Esophagus squamous epithelium (tissue), 5 donors: ENCODE data around the gene MTRFR. TPM values are rescaled to one million over a fixed set of nuclear protein-coding genes. Genes with fewer than 3 reads are reported as not detected.
A peak's percentile ranks its signal among the peaks of the same experiment; 100 is the strongest.
"Not testable (repeated sequence)": the region's sequence is repeated elsewhere in the genome, so short reads cannot be mapped to it uniquely, and the experiment has no call there.

Experiments
- DNase-seq: peaks from one replicate; lab custom pipeline; 2025; lab: John Stamatoyannopoulos, UW
- H3K27ac ChIP-seq, 4 donors: fragments of 200-600 bp; sonication (generic); one replicate each; pipeline ENCODE4 v1.5.1; 2016 to 2019; ENCODE audit warnings: mild to moderate bottlenecking in 1 of 4
- H3K27me3 ChIP-seq, 4 donors: fragments of 200-600 bp; sonication (generic); 1 replicate in 3 of 4; 2 replicates in 1 of 4; pipeline versions ENCODE4 v1.5.1 to v1.6.0; 2017 to 2021; ENCODE audit warnings: antibody characterized with exemption in 1 of 4
- H3K36me3 ChIP-seq, 3 donors: fragments of 200-600 bp; sonication (generic); one replicate each; pipeline ENCODE4 v1.5.1; 2016 to 2019
- H3K4me1 ChIP-seq, 3 donors: fragments of 200-600 bp; sonication (generic); one replicate each; pipeline ENCODE4 v1.5.1; 2017 to 2019
- H3K4me3 ChIP-seq, 4 donors: fragments of 200-600 bp; sonication (generic); 1 replicate in 3 of 4; 2 replicates in 1 of 4; pipeline ENCODE4 v1.5.1; 2016 to 2019; ENCODE audit warnings: mild to moderate bottlenecking in 2 of 4, moderate library complexity in 1 of 4
- H3K9me3 ChIP-seq, 3 donors: fragments of 200-600 bp; sonication (generic); one replicate each; pipeline ENCODE4 v1.5.1; 2016 to 2019
- POLR2A ChIP-seq, 4 donors: fragments of 450-650 bp; IDR thresholded peaks; one replicate each; pipeline ENCODE4 v1.6.1; 2017; ENCODE audit warnings: antibody characterized with exemption in 4 of 4, mild to moderate bottlenecking in 4 of 4, moderate library complexity in 3 of 4
- WGBS, 2 donors: methylation state at CpG; one replicate each; pipeline ENCODE4 v1.1.5; 2018; 5-methylcytosine and 5-hydroxymethylcytosine counted together
- intact Hi-C: fragments of 100-400 bp; cut with DNase I; formaldehyde crosslinking; loops from one replicate; pipeline ENCODE4 v1.15.0; 2022
- total RNA-seq, 4 donors: library from RNA; depleted of rRNA; stranded (reverse); fragments of >200 nt; gene quantifications; one replicate each; pipeline ENCODE4 v1.1.0, GENCODE V29; 2016
- TF ChIP-seq, protein P1 (sequence below), 6 experiments: fragments of 450-650 bp in 4 of 6; fragments of 200-600 bp in 2 of 6; sonication (generic) in 2 of 6; IDR thresholded peaks; one replicate each; pipeline ENCODE4 v1.5.1; 2016 to 2019; ENCODE audit warnings: antibody characterized with exemption in 6 of 6, mild to moderate bottlenecking in 4 of 6, moderate library complexity in 4 of 6
- donor health status: DM: yes; HTN: yes; CAD: no.

The MTRFR gene
- 10 to 100 TPM in 1 of 4 donors, 1 to 10 TPM in 3; 5.3 to 11.4 (median 7.2) TPM for total RNA-seq

- Histone ChIP-seq H3K27ac (peak within 1 kb of the TSS; percentile 89 to 97 (median 95)), H3K27me3 (no peaks in the 10 kb centered on the region), H3K36me3 (peaks cover 0 to 17% (median 0%) of the 10 kb centered on the region in 3 donors), H3K4me3 (peak within 1 kb of the TSS; percentile 74 to 99 (median 78)), H3K4me1 (peaks cover 10 to 68% (median 13%) of the 10 kb centered on the region in 3 donors), H3K9me3 (no peaks in the 10 kb centered on the region)
- TF ChIP-seq POLR2A (IDR thresholded peaks at IDR 0.05): peak in 3 of 4 donors; percentile 40 to 95 (median 94)
- TF ChIP-seq, protein P1, sequence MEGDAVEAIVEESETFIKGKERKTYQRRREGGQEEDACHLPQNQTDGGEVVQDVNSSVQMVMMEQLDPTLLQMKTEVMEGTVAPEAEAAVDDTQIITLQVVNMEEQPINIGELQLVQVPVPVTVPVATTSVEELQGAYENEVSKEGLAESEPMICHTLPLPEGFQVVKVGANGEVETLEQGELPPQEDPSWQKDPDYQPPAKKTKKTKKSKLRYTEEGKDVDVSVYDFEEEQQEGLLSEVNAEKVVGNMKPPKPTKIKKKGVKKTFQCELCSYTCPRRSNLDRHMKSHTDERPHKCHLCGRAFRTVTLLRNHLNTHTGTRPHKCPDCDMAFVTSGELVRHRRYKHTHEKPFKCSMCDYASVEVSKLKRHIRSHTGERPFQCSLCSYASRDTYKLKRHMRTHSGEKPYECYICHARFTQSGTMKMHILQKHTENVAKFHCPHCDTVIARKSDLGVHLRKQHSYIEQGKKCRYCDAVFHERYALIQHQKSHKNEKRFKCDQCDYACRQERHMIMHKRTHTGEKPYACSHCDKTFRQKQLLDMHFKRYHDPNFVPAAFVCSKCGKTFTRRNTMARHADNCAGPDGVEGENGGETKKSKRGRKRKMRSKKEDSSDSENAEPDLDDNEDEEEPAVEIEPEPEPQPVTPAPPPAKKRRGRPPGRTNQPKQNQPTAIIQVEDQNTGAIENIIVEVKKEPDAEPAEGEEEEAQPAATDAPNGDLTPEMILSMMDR (IDR thresholded peaks at IDR 0.05): peak in 2 of 6 experiments; percentile 16 to 28
- intact Hi-C loops: no loop called here
- WGBS, 2 donors: 0% methylated on average over 18 to 36 of the region's 66 CpGs
- peak; percentile 95 for DNase-seq
These were observed at the start of gene MTRFR, which contains the start of gene MPHOSPH9 for GRCh38 chr12:123232807-123233504. Gene MTRFR, plus strand, starts transcription at chr12:123233436. Its CDS starts 20,239 bp downstream, at chr12:123253675. Gene MPHOSPH9, minus strand, starts transcription at chr12:123233141. Its CDS starts 2,777 bp downstream, at chr12:123230364.

GRCh38 chr12:123187637-123188036, 45.6 kb upstream of the MTRFR start:
- intact Hi-C loops: no loop called here
- Histone ChIP-seq H3K4me1 (no peaks in the 10 kb centered on the region), H3K36me3 (peaks cover 0 to 77% (median 0%) of the 10 kb centered on the region in 3 donors), H3K4me3 (no peak overlapping the region), H3K27me3 (no peaks in the 10 kb centered on the region), H3K27ac (no peak overlapping the region), H3K9me3 (no peaks in the 10 kb centered on the region)
- 85 to 87% methylated on average over 6 of the region's 6 CpGs for WGBS, 2 donors
- TF ChIP-seq, protein P1 (IDR thresholded peaks at IDR 0.05): no peak
- DNase-seq: no peak

DNA sequence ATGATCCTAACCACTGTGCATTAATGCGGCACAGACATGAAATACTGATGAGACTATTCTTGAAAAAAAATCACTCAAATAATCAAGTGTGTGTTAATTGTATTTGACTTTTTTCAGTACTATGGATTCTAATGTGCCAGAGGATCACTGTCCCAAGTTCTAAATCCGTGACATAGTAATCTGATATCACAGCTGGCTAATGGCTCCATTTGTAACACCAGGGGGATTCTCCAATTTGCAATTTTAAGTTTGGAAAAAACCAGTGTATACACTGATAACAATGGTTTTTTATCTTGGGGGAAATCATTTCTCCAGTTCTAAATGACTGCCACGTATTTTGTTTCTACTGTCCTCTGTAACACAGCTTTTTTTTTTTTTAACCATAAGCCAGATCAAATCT, 33.3 kb upstream of the MTRFR start:
- no peak overlapping the region for H3K4me3 ChIP-seq
- TF ChIP-seq, protein P1 (IDR thresholded peaks at IDR 0.05): no peak
- no peak for TF ChIP-seq POLR2A (IDR thresholded peaks at IDR 0.05)
- 85 to 94% methylated on average over 3 of the region's 3 CpGs for whole genome bisulfite sequencing, 2 donors
- H3K27me3 ChIP-seq: no peaks in the 10 kb centered on the region
- no peaks in the 10 kb centered on the region for H3K4me1 ChIP-seq
- H3K9me3 ChIP-seq: no peaks in the 10 kb centered on the region
- H3K36me3 ChIP-seq: peaks cover 0 to 76% (median 0%) of the 10 kb centered on the region in 3 donors
- intact Hi-C loops: no loop called here
- no peak for DNase-seq
- H3K27ac ChIP-seq: no peak overlapping the region

- Histone ChIP-seq H3K27me3 (no peaks in the 10 kb centered on the region), H3K36me3 (peaks cover 0 to 71% (median 0%) of the 10 kb centered on the region in 3 donors), H3K4me1 (no peaks in the 10 kb centered on the region), H3K9me3 (no peaks in the 10 kb centered on the region), H3K27ac (no peak overlapping the region), H3K4me3 (no peak overlapping the region)
- TF ChIP-seq, protein P1 (IDR thresholded peaks at IDR 0.05): no peak
- no peak for TF ChIP-seq POLR2A (IDR thresholded peaks at IDR 0.05)
- no peak for DNase-seq
- WGBS, 2 donors: 83 to 91% methylated on average over 7 of the region's 7 CpGs
- intact Hi-C loops: no loop called here
These were observed 32.8 kb upstream of the MTRFR start for GRCh38 chr12:123200414-123200813.

DNA sequence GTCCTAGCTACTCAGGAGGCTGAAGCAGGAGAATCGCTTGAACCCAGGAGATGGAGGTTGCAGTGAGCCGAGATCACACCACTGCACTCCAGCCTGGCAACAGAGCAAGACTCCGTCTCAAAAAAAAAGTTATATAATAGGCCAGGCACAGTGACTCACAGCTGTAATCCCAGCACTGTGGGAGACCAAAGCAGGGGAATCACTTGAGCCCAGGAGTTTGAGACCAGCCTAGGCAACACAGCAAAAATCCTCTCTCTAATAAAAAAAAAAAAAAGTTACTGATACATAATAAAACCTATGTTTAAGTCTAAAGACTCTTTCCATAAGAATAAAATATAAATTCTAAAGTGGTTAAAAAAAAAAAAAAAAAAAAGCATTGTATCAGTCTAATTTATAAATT, 26.4 kb upstream of the MTRFR start:
- H3K27ac ChIP-seq, H3K27me3 ChIP-seq, H3K4me3 ChIP-seq, DNase-seq, H3K9me3 ChIP-seq, intact Hi-C loops, H3K4me1 ChIP-seq: not testable (repeated sequence)
- H3K36me3 ChIP-seq: peaks cover 0 to 81% (median 0%) of the 10 kb centered on the region in 3 donors
- 59 to 60% methylated on average over 3 of the region's 3 CpGs for WGBS, 2 donors

GRCh38 chr12:123207815-123208214, 25.4 kb upstream of the MTRFR start:
- H3K27me3 ChIP-seq, intact Hi-C loops, H3K27ac ChIP-seq, H3K4me3 ChIP-seq, H3K4me1 ChIP-seq, DNase-seq, H3K9me3 ChIP-seq: not testable (repeated sequence)
- peaks cover 0 to 78% (median 0%) of the 10 kb centered on the region in 3 donors for H3K36me3 ChIP-seq
- 96 to 97% methylated on average over 6 to 7 of the region's 7 CpGs for WGBS, 2 donors
